Skin of body (tissue), 2 donors: ENCODE measurements around the gene TRIM44. TPM values are rescaled to one million over a fixed set of nuclear protein-coding genes. Genes with fewer than 3 reads are reported as not detected.

Experiments used
- DNase-seq: peaks from one replicate; lab custom pipeline; 2025; lab: John Stamatoyannopoulos, UW
- total RNA-seq: library from RNA; depleted of rRNA; stranded (reverse); fragments of >200 nt; gene quantifications from one replicate; pipeline ENCODE4 v1.2.3, GENCODE V29; 2014

TRIM44 gene
- total RNA-seq, 1 donor from 2014 or later, result 10.7 TPM

GRCh38 chr11:35671396-35672127 is 9.0 kb downstream of the TRIM44 start:
- no peak for DNase-seq

- DNase-seq, result no peak
These were observed 10.0 kb downstream of the TRIM44 start for GRCh38 chr11:35672608-35673007.

GRCh38 chr11:35675901-35676610 is 13.5 kb downstream of the TRIM44 start:
- no peak for DNase-seq

- DNase-seq, result no peak
These were observed 14.0 kb downstream of the TRIM44 start for GRCh38 chr11:35676611-35676965.

GRCh38 chr11:35677904-35678303 is 15.3 kb downstream of the TRIM44 start:
- DNase-seq, result no peak

- DNase-seq, result no peak
These were observed 15.9 kb downstream of the TRIM44 start for GRCh38 chr11:35678471-35678870.

GRCh38 chr11:35678975-35679374 is 16.4 kb downstream of the TRIM44 start:
- DNase-seq, result no peak

GRCh38 chr11:35680506-35680905 is 17.9 kb downstream of the TRIM44 start:
- no peak for DNase-seq

GRCh38 chr11:35681163-35681767 is 18.7 kb downstream of the TRIM44 start:
- no peak for DNase-seq

- no peak for DNase-seq
These were observed 19.9 kb downstream of the TRIM44 start for GRCh38 chr11:35682230-35683173.

GRCh38 chr11:35683728-35684339 is 21.3 kb downstream of the TRIM44 start:
- no peak for DNase-seq

GRCh38 chr11:35688023-35688422 is 25.4 kb downstream of the TRIM44 start:
- DNase-seq, result no peak

GRCh38 chr11:35689081-35689996 is 26.8 kb downstream of the TRIM44 start:
- no peak for DNase-seq

GRCh38 chr11:35702126-35702525 is 39.6 kb downstream of the TRIM44 start:
- DNase-seq, result no peak

GRCh38 chr11:35709376-35709775 is 46.8 kb downstream of the TRIM44 start:
- no peak for DNase-seq

- DNase-seq, result no peak
These were observed 48.8 kb downstream of the TRIM44 start for GRCh38 chr11:35711173-35711910.

GRCh38 chr11:35711924-35712323 is 49.3 kb downstream of the TRIM44 start:
- no peak for DNase-seq

GRCh38 chr11:35712533-35712932 is 50.0 kb downstream of the TRIM44 start:
- no peak for DNase-seq
